Peyer's patch (tissue), 4 donors: Measurements from ENCODE around the gene VGLL3.

Source experiments
- CTCF ChIP-seq, 6 experiments: fragments of 450-650 bp in 4 of 6; fragments of 200-600 bp in 2 of 6; sonication (generic) in 1 of 6; IDR thresholded peaks; one replicate each; pipeline ENCODE4 v1.5.1; 2017 to 2019; ENCODE audit warnings: antibody characterized with exemption in 6 of 6, mild to moderate bottlenecking in 3 of 6, moderate library complexity in 1 of 6
- POLR2A ChIP-seq, 2 donors: fragments of 450-650 bp; IDR thresholded peaks; one replicate each; pipeline ENCODE4 v1.5.1; 2017; ENCODE audit warnings: antibody characterized with exemption in 2 of 2, mild to moderate bottlenecking in 2 of 2, moderate library complexity in 2 of 2

DNA sequence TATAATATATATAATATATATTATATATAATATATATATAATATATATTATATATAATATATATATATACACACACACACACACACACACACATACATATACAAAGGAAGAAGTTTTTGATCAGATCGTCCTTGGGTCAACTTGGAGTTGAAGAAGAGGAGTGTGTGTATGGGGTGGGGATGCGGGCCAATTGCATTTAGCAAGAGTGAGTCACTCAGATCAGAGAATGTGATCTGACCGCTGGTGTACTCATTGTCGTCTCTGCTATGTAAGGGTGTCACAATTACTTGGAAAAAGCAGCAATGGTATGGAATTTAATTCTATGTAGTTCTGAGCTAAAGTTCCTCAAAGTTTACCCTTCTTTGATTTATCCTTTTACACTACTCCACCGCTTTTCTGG, 4.6 kb upstream of the VGLL3 start:
- TF ChIP-seq CTCF (IDR thresholded peaks at IDR 0.05) (no peak), POLR2A (IDR thresholded peaks at IDR 0.05) (no peak)
